T-helper 1 cell treated with Interleukin-12 subunit alpha and Interleukin-12 subunit beta and Interleukin-4 antibody, amounts not matched to agents 30 ng/mL and 1 ng/mL, for 36 hours (primary cell): ENCODE results near the gene CYB5R4. TPM values are rescaled to one million over a fixed set of nuclear protein-coding genes. Genes with fewer than 3 reads are reported as not detected.

ENCODE experiments used
- intact Hi-C: fragments of 100-400 bp; cut with micrococcal nuclease; formaldehyde crosslinking; loops from one replicate; pipeline ENCODE4 v1.15.1; 2024
- total RNA-seq: library from RNA; stranded (reverse); gene quantifications from 2 replicates; pipeline ENCODE4 v1.2.3, GENCODE V29; 2022

The CYB5R4 gene
- total RNA-seq, 1 donor from 2014 or later, result 31.3 TPM

- intact Hi-C loops, result no loop called here
Observed at GRCh38 chr6:83976037-83976755, 116.7 kb downstream of the CYB5R4 start.

DNA sequence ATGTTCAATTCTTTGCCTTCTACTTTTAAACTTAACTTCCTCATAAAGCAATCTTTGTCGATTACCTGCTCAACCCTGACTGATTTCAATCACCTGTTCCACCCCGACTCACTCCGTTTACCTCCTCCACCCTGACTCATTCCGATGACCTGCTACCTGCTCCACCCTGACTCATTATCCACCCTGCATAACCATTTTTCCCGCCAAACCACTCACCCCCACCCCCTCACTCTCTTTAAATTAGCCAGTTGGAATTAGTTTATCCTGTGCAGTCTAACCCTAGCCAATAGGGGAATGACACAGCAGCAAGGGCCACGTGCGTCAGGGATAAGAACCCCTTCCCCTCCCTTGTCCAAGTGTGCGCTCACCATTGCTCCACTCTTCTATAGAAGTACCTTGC lies 117.4 kb downstream of the CYB5R4 start:
- intact Hi-C loops, result no loop called here

DNA sequence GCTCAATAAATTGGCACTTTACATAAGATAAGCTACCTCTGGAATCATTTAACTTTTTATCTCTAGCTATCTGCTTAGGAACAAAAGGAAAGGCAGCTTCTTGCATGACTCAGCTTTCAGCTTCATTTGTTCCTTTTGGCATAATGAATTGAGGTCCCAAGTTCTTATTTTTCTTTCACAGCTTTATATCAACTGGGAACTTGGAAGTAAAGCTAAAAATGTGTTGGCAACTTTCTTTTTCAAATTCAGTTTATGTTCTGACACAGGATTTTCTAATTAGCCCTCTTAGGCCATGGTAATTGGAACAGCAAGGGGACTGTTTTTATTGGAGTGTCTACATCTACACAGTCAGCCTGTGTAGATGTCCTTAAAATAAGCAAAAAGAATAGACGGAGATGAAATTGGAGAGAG lies 118.8 kb downstream of the CYB5R4 start:
- intact Hi-C loops, result no loop called here

- intact Hi-C loops, result no loop called here
Observed at GRCh38 chr6:83978997-83979396, 119.5 kb downstream of the CYB5R4 start.

- intact Hi-C loops, result no loop called here
Observed at GRCh38 chr6:83984411-83984810, 124.9 kb downstream of the CYB5R4 start.

- intact Hi-C loops, result no loop called here
Observed at GRCh38 chr6:83985308-83985713, 125.8 kb downstream of the CYB5R4 start.

DNA sequence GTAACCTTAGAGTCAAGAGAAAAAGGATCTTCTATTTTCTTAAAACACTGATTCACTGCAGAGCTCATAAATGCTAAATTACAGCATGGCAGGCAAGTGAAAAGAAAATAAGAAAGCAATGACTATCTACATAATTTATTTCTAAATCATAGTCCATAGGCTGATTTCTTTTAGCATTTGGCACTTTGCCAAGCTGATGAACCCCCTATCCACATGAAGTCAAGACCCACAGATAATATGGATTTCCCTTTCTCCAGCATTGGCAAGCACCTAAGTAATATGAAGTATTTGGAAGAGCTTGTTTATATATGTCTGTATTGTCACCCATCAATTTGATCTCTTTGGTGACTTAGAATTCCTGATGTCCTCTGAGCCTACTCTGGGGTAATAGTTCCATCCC lies 126.2 kb downstream of the CYB5R4 start:
- intact Hi-C loops, result no loop called here

DNA sequence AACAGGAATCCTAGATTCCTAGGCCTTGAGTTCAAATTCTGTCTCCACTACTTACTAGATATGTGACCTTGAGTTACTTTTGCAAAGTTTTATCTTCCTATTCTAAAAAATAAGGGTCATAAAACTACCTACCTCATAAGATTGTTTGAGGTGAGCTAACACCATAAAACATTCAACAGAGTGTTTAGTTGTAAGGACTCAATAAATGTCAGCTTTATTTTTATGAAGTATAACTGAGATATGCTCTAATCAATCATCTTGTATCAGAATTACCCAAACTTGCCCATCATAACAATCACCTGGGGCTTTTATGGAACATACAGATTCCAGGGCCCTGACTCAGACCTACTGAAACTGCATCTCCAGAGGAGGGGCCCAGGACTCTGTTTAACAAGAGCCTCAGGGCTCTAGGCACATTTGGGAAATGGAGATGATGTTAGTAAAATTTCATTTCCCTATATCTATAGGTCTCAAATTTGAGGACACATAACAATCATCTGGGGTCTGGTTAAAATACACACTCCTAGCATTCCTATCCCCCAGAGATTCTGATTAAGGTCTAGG lies 138.6 kb downstream of the CYB5R4 start:
- intact Hi-C loops, result no loop called here

DNA sequence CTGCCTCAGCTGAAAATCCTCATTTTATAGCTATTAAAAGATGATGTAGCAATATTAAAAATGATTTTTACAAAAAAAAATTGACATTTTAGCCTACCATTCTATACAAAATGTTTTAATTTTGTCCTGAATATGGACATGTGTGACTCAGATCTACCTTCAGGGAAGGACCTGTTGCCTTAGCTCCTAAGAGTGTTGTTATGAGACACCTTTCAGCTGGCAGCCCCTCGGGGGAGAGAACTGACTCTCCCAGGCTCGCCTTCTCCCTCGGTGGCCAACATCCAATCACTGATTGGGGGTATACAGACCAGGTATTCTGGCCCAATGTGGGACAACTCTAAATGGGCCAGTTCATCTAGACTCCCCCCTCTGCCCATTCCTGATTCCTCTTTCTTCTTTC lies 141.6 kb downstream of the CYB5R4 start:
- intact Hi-C loops, result no loop called here

- intact Hi-C loops, result no loop called here
Observed at GRCh38 chr6:84002226-84002625, 142.7 kb downstream of the CYB5R4 start.

DNA sequence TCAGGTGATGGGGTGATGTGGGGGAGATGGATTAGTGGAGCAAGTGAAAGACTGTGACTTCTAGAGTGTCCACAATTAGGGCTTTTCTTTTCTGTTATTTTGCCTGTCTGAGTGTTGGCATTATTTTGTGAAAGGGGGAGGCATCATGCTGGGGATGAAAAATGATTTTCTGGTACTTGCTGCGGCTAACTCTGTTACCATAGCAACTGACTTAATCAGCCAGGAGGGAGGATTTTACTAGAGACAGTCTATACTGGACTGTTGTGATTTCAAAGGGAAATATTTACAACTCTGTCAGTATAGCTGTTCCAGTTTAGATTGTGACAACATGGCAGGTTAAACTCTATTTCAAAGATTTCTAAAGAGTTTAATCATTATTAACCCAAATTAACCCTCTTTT lies 143.6 kb downstream of the CYB5R4 start:
- intact Hi-C loops, result no loop called here

DNA sequence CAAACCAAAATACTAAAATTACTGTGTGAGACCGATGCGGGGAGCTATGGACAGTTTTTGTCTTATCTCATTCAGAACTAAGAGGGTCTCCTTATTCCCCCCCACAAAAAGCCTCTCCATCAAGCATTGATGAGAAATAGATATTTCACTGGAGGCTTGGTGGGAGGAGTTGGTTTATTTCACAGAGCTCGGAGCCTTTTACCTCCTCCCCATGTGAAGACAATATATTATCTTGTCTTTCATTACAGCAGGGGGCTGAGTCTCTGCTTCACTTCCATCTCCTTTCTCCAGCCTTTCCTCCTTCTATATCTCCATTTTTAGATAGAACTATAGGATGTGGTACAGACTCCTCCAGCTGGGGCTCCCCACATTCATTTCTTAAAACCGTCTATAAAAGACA lies 144.2 kb downstream of the CYB5R4 start:
- intact Hi-C loops, result no loop called here

DNA sequence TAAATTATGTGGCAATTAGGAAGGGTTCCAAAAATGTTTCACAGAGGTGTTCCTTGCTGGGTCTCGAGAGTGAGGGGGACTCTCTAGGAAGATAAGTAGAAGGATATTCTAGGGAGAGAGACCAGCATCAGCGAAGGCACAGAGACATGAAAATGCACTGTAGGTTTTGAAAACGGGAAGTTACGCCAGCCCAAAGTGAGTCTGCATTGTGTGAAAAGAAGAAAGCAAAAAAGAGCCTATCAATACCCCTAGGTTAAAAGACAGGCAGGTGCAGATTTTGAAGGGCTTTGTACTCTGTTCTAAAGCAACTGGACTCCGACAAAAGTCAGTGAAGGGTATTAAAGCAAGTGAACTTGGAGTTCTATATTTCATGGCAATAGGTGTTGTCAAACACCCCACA lies 148.4 kb downstream of the CYB5R4 start:
- intact Hi-C loops, result no loop called here

GRCh38 chr6:84013354-84013753 lies 153.9 kb downstream of the CYB5R4 start:
- intact Hi-C loops, result no loop called here

DNA sequence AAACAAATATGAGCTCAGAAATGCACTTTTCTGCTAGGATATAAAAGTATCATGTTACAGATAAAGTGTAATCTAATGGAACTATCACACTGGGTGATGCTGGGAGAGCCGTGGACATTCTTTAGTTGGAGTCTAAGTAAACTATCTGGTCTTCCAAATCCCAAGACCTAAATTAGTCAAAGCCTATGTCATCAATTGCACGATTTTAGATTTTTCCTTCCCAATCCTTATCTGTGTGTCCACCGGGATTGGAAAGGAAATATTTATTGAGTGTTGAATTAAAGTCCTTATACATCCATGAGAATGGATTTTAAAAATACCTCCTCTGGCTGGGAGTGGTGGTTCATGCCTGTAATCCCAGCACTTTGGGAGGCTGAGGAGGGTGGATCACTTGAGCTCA lies 154.4 kb downstream of the CYB5R4 start:
- intact Hi-C loops, result no loop called here

GRCh38 chr6:84016029-84016428 lies 156.5 kb downstream of the CYB5R4 start:
- intact Hi-C loops, result no loop called here

Other genes starting within 250 kb of the CYB5R4 start
- not detected in 2 replicates for gene SNAP91, start 150.6 kb upstream of the CYB5R4 start, total RNA-seq
- not detected in 2 replicates for gene RIPPLY2, start 6.3 kb upstream of the CYB5R4 start, total RNA-seq
- 0.12 TPM in 1 of 2 replicates, not detected in the other for gene MRAP2, start 174.1 kb downstream of the CYB5R4 start, total RNA-seq